ENCODE data around the gene KBTBD4. TPM values are rescaled to one million over a fixed set of nuclear protein-coding genes. Genes with fewer than 3 reads are reported as not detected.

KBTBD4 gene
- polyA plus RNA-seq, 3 donors from 2014 or later = 40.2 to 60.8 (median 49.1) TPM

DNA sequence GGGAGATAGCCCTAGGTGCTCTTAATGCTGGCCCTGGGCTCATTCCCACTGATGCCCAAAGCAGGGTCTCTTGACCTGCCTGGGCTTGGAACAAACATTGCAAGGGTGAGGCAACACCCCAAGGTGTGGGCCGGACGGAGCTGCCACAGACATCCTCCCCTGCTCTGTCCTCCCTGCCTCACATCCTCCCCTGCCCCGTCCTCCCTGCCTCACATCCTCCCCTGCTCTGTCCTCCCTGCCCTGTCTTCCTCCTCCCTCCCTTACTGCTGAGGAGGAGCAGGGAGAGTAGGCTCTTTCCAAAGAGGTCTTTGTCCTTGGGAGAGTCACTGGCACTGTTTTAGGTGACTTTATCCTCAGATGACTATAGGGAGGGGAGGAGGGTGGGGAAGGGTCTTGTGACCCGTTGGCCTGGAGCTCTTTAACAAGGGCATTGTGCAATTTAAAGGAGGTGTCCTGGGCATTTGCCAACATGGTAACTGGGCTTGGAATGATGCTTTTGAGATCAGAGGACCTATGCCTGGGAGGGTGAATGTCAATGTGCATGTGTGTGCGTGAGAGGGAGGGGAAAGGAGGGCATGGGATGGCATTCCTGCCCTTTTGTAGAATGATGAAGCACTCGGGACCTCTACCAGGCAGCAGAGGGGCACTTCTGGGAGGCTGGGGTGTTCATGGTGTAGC, 8.4 kb upstream of the KBTBD4 start:
- DNase-seq = no peak
- H3K36me3 Mint-ChIP-seq = peaks cover 14 to 22% (median 16%) of the 10 kb centered on the region in 3 donors
- H3K4me1 Mint-ChIP-seq = peaks cover 4 to 6% of the 10 kb centered on the region in 2 donors
- H3K27me3 Mint-ChIP-seq (ENCODE audit: low read depth in 3 of 3) = peaks cover 0 to 4% (median 4%) of the 10 kb centered on the region in 3 donors
- H3K9me3 Mint-ChIP-seq = peaks cover 0 to 1% (median 0%) of the 10 kb centered on the region in 6 donors
- H3K4me3 Mint-ChIP-seq = no peak overlapping the region
- no peak overlapping the region for H3K27ac Mint-ChIP-seq

DNA sequence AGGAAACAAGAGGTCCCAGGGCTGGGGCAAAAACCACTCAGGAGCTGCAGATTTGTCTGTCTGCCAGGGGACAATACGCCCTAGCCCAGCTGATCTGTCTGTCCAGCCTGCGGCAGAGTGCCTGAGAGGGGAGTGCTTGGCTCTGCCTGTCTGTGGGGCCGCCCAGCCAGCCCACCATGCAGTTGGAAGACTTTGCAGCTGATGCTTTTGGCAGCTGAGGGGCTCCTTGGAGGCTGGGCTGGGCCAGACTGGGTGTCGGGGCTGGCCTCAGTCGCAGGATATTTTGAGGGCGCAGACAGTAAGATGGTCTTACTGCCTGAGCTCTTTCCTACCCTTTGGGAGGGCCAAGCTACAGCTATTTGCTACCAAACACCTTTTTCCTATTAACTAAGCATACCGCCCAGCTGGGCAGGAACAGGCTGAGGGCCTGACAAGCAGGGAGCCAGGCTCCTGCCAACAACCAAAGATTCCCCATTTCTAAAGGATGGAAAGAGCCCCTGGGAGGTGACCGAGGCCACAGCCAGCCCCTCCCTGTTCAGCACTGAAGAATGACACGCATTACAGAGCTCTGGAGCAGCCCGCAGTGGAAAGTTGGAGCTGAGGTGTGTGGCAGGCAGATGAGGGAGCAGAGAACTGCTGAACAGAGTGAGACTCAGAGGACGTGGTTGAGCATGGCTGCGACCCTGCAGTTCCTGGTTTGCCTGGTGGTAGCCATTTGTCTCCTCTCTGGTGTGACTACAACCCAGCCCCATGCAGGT, 7.5 kb upstream of the KBTBD4 start, which contains the start of gene FAM180B:
FAM180B (plus strand) TSS at position 581 of the 758 bp plus-strand sequence; CDS start at position 672, 91 bp downstream.
- peaks cover 0 to 10% of the 10 kb centered on the region in 2 donors for H3K4me1 Mint-ChIP-seq
- no peak within 1 kb of the TSS for H3K4me3 Mint-ChIP-seq
- H3K36me3 Mint-ChIP-seq = peaks cover 14 to 27% (median 17%) of the 10 kb centered on the region in 3 donors
- H3K27me3 Mint-ChIP-seq (ENCODE audit: low read depth in 3 of 3) = peaks cover 0 to 1% (median 1%) of the 10 kb centered on the region in 3 donors
- peaks cover 0 to 1% (median 0%) of the 10 kb centered on the region in 6 donors for H3K9me3 Mint-ChIP-seq
- no peak within 1 kb of the TSS for H3K27ac Mint-ChIP-seq
- DNase-seq = no peak

DNA sequence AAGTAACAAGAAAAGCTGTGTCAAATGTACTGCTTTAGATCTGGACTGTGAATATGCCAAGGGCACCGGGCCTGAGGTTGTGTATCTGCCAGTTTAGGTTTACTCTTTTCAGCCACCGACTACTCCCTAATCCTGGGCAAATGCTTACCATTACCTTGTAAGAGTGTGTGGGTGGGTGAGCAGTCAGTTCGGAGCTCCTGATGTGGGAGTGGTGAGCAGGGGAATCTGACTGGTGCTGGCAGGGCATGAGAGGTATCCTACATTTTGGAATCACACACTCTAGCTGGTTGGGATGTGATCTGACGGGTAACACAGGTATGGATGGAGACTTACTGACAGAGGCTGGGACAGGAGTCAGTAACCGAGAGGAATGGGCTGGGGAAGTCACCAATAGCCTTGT, 5.1 kb upstream of the KBTBD4 start:
- H3K27ac Mint-ChIP-seq = no peak overlapping the region
- peaks cover 0 to 1% (median 0%) of the 10 kb centered on the region in 6 donors for H3K9me3 Mint-ChIP-seq
- peaks cover 2 to 6% (median 3%) of the 10 kb centered on the region in 3 donors for H3K27me3 Mint-ChIP-seq (ENCODE audit: low read depth in 3 of 3)
- DNase-seq = no peak
- H3K4me1 Mint-ChIP-seq = peaks cover 18 to 31% of the 10 kb centered on the region in 2 donors
- no peak overlapping the region for H3K4me3 Mint-ChIP-seq
- peaks cover 16 to 32% (median 18%) of the 10 kb centered on the region in 3 donors for H3K36me3 Mint-ChIP-seq

DNA sequence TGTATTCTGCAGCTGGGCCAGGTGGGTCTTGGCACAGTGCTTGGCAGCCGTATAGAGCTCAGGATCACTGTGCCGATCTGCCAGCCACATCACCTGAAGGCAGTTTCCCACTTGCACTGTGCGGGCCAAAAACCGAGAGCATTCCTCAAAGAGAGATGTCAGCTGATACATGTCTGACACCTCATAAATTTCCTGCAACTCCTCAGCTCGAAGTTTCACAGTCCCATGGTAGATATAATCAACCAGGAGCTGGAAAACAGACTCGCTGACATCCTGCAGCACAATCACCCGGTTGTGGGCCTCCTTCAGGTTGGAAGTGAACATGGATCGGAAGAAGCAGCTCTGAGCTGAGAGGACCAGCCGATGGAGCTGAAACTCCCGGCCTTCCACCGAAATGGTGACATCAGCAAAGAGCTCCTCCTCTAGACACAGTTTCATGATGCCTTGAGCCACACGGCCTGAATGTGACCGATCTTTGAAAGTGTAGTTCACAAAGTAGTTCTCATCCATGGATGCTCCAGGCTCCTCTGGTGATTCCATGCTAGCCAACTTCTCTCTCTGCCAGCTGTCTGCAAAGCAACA, 1.2 kb downstream of the KBTBD4 start:
- Mint-ChIP-seq H3K9me3 (no peaks in the 10 kb centered on the region), H3K36me3 (peaks cover 10 to 22% (median 12%) of the 10 kb centered on the region in 3 donors), H3K27ac (peak overlapping the region in 5 of 6 donors; percentile 53 to 100 (median 94)), H3K27me3 (ENCODE audit: low read depth in 3 of 3) (peaks cover 6 to 10% (median 7%) of the 10 kb centered on the region in 3 donors), H3K4me1 (peaks cover 38 to 54% of the 10 kb centered on the region in 2 donors), H3K4me3 (peak overlapping the region; percentile 98 to 100 (median 100))
- DNase-seq = no peak

DNA sequence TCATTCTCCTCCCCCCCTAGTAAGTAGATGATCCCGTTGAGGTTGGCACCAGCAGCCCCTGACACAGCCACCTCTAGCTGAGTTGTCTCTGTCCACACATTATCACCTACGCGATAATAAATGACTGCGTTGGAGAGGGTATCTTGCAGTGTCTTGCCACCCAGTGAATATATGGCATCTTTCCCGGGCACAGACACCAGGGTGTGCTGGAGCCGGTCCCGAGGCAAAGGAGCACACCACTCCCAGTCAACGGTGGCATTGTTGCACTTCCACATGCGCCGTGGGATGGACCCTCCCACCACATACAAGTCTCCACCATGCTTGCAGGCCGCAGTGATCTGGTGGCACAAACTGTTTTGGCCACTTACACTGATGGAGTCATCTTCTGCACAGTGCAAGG, 5.4 kb downstream of the KBTBD4 start:
- H3K36me3 Mint-ChIP-seq = peaks cover 4 to 17% (median 9%) of the 10 kb centered on the region in 3 donors
- no peaks in the 10 kb centered on the region for H3K27me3 Mint-ChIP-seq (ENCODE audit: low read depth in 3 of 3)
- no peaks in the 10 kb centered on the region for H3K9me3 Mint-ChIP-seq
- no peak overlapping the region for H3K4me3 Mint-ChIP-seq
- H3K27ac Mint-ChIP-seq = no peak overlapping the region
- peaks cover 15 to 23% of the 10 kb centered on the region in 2 donors for H3K4me1 Mint-ChIP-seq
- no peak for DNase-seq

DNA sequence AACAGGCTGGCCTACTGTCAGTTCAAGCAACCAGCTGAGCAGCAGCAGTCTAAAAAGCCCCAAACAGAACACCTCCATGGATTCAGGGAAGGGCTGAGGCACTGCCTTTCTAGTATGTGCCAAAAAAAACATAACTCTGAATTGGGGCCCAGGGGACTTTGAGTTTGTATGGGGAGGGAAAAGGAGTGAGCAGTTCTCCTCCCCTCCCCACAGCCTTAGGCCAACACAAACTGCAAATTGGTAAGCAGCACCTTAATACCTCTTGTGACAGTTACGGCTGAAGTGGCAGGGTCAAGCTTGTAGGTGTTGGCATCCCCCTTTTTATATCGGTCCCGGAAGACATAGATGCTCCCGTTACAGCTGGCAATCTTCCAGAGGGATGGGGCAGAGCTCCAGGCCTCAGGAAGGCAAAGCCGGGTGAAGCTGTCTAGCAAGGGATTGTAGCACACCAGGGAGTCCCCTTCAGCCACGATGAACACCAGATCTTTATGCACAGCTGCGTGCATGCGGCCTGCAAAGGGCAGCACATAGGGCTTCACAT, 6.0 kb downstream of the KBTBD4 start:
- Mint-ChIP-seq H3K27me3 (ENCODE audit: low read depth in 3 of 3) (no peaks in the 10 kb centered on the region), H3K36me3 (peaks cover 4 to 17% (median 9%) of the 10 kb centered on the region in 3 donors), H3K27ac (no peak overlapping the region), H3K4me3 (no peak overlapping the region), H3K9me3 (no peaks in the 10 kb centered on the region), H3K4me1 (peaks cover 10 to 18% of the 10 kb centered on the region in 2 donors)
- DNase-seq = no peak

DNA sequence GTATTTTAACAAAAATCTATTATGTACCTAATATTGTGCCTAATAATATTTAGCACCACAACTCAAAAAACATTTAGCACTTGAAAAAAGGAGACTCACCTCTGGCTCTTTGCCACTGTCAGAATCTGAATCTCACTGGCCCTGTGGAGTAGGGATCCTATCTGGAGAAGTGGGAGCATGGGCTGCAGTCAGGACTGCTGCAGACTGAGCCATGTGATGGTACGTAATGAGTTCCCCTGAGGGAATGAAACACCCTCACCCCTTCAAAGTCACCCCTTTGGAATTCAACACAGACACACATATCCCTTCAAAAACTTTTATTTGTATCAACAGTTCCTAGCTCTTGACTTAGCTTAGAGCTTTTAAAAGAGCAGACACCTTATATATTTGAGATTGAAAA, 6.9 kb downstream of the KBTBD4 start:
- no peak overlapping the region for H3K4me3 Mint-ChIP-seq

DNA sequence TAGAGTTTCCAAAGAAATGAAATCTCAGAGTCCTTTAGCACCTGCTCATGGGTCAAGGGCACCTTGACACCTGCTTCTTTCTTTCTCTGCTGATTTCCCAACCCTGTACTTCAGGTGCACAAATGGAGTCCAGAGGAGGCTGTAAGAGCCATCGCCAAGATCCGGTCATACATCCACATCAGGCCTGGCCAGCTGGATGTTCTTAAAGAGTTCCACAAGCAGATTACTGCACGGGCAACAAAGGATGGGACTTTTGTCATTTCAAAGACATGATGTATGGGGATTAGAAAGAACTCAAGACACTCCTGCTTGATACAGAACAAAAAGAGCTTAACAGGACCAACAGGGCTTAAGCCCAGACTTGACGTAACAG, 7.4 kb downstream of the KBTBD4 start:
- H3K36me3 Mint-ChIP-seq = peaks cover 4 to 17% (median 9%) of the 10 kb centered on the region in 3 donors
- H3K27ac Mint-ChIP-seq = no peak overlapping the region
- no peak overlapping the region for H3K4me3 Mint-ChIP-seq
- H3K4me1 Mint-ChIP-seq = peaks cover 6 to 15% of the 10 kb centered on the region in 2 donors
- no peak for DNase-seq
- H3K9me3 Mint-ChIP-seq = no peaks in the 10 kb centered on the region
- no peaks in the 10 kb centered on the region for H3K27me3 Mint-ChIP-seq (ENCODE audit: low read depth in 3 of 3)

More for the DNA sequence above, 6.9 kb downstream of the KBTBD4 start:
- Mint-ChIP-seq H3K4me1 (peaks cover 1 to 11% of the 10 kb centered on the region in 2 donors), H3K36me3 (peaks cover 4 to 17% (median 9%) of the 10 kb centered on the region in 3 donors), H3K27ac (no peak overlapping the region), H3K9me3 (no peaks in the 10 kb centered on the region), H3K27me3 (ENCODE audit: low read depth in 3 of 3) (no peaks in the 10 kb centered on the region)
- DNase-seq = no peak

DNA sequence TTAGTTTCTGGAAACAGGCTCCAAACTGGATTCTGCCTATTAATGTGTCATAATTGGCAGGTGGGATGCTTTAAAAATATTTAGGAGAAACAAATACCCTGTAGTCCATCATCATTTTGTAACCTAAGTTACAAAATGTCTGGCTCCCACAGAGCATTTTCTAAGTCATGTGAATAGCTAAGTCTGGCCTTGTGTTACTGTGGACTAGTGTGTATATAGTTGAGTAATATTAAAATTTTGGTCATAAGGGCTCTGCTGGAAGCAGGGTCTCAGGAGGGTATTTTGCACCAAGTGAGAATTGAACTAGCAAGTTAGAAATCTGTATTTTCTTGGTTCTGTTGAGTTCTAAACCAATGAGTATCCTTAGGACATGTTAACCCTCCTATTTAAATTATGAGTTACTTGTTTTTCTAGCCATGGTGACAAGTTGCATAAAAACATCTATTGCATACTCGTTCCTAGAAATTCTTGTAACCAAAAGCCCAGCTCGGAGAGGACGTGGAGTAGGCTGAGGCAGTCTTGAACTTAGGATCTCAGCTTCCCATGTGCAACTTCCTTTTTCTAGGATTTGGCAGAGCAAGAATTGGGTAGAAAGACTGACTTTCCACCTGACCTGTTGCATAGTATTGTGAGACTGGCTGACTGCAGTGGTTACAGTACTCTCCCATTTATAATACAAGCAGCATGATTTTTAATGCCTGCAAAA, 8.0 kb downstream of the KBTBD4 start:
- no peaks in the 10 kb centered on the region for H3K9me3 Mint-ChIP-seq

DNA sequence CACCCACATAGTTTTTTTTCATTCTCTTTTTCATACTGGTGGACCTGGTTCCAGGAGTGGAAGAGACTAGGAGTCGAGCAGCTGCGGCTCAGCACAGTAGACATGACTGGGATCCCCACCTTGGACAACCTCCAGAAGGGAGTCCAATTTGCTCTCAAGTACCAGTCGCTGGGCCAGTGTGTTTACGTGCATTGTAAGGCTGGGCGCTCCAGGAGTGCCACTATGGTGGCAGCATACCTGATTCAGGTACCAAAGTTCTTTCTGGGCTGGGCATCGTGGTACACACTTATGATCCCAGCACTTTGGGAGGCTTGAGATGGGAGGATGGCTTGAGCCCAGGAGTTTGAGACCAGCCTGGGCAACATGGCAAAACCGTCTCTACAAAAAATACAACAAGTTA, 9.1 kb downstream of the KBTBD4 start:
- peaks cover 0 to 2% (median 0%) of the 10 kb centered on the region in 3 donors for H3K27me3 Mint-ChIP-seq (ENCODE audit: low read depth in 3 of 3)
- H3K4me3 Mint-ChIP-seq = no peak overlapping the region
- peaks cover 4 to 17% (median 9%) of the 10 kb centered on the region in 3 donors for H3K36me3 Mint-ChIP-seq
- no peaks in the 10 kb centered on the region for H3K9me3 Mint-ChIP-seq
- DNase-seq = no peak
- H3K4me1 Mint-ChIP-seq = peaks cover 14 to 24% of the 10 kb centered on the region in 2 donors
- no peak overlapping the region for H3K27ac Mint-ChIP-seq

More for the DNA sequence above, 8.0 kb downstream of the KBTBD4 start:
- Mint-ChIP-seq H3K4me3 (no peak overlapping the region), H3K27me3 (ENCODE audit: low read depth in 3 of 3) (no peaks in the 10 kb centered on the region), H3K4me1 (peaks cover 11 to 20% of the 10 kb centered on the region in 2 donors), H3K36me3 (peaks cover 4 to 17% (median 9%) of the 10 kb centered on the region in 3 donors), H3K27ac (peak overlapping the region in 1 of 6 donors; percentile 34)
- no peak for DNase-seq

DNA sequence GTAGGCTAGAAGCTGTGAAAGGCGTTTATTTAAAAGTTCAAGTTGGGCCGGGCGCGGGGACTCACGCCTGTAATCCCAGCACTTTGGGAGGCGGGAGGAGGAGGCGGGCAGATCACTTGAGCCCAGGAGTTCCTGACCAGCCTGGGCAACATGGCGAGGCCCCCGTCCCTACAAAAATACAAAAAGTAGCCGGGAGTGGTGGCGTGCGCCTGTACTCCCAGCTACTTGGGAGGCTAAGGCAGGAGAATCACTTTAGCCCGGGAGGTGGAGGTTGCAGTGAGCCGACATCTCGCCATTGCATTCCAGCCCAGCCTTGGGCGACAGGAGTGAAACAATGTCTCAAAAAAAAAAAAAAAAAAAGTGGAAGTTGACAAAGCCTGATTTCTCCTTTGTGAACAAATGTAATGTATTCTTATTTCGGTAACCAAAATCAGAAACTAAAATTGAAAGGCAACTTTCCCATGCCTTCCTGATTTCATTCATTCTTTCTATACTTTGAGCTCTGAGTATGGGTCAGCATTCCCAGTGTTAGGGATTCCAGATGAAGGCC, 12.5 kb downstream of the KBTBD4 start:
- Mint-ChIP-seq H3K36me3 (peaks cover 0 to 5% (median 3%) of the 10 kb centered on the region in 3 donors), H3K27me3 (ENCODE audit: low read depth in 3 of 3) (peaks cover 0 to 2% (median 0%) of the 10 kb centered on the region in 3 donors), H3K27ac (peak overlapping the region; percentile 29 to 79 (median 66)), H3K4me1 (peaks cover 14 to 18% of the 10 kb centered on the region in 2 donors), H3K4me3 (peak overlapping the region; percentile 63 to 86 (median 82)), H3K9me3 (no peaks in the 10 kb centered on the region)
- no peak for DNase-seq

DNA sequence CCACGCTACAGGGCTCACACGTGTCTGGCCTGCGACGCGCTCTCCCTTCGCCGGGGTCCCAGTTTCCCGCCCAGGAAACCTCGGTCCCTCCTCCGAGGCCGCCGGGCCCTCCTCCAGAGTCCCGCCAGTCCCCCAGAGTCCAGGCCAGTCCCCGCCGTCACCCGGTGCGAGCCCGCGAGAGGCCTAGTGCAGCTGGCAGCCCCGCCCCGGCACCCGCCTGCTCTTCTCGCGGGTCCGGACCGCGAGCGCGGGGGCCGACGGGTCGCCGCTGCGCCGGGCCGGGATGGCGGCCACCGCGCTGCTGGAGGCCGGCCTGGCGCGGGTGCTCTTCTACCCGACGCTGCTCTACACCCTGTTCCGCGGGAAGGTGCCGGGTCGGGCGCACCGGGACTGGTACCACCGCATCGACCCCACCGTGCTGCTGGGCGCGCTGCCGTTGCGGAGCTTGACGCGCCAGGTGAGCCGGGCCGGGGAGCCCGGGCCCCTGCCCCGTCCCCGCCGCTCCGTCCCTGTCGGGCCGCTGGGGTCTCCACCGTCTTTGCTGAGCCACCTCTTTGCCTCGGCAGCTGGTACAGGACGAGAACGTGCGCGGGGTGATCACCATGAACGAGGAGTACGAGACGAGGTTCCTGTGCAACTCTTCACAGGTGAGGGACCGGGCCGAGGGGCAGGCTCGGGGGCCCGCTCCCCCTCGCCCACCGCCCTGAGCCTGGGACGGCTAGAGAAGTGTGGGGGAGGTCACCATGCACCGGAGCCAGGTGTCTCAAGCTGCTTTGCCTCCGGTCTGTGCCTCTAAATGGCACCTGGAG, 13.2 kb downstream of the KBTBD4 start, which contains the start of gene PTPMT1:
PTPMT1 (plus strand) TSS at position 260 of the 809 bp plus-strand sequence; CDS start at position 284, 24 bp downstream.
- H3K4me3 Mint-ChIP-seq = peak within 1 kb of the TSS; percentile 63 to 86 (median 82)
- DNase-seq = peak; percentile 67 to 73 (median 69)
- H3K4me1 Mint-ChIP-seq = peaks cover 14 to 18% of the 10 kb centered on the region in 2 donors
- H3K27ac Mint-ChIP-seq = peak within 1 kb of the TSS; percentile 51 to 84 (median 76)
- H3K36me3 Mint-ChIP-seq = peaks cover 0 to 3% (median 0%) of the 10 kb centered on the region in 3 donors
- H3K9me3 Mint-ChIP-seq = no peaks in the 10 kb centered on the region
- peaks cover 0 to 2% (median 0%) of the 10 kb centered on the region in 3 donors for H3K27me3 Mint-ChIP-seq (ENCODE audit: low read depth in 3 of 3)

Measured in immature natural killer cell (primary cell).